K562 (cell line): ENCODE results near the gene CD47. TPM values are rescaled to one million over a fixed set of nuclear protein-coding genes. Genes with fewer than 3 reads are reported as not detected.

Experiments
- HEY1 ChIP-seq: fragments of 250-450 bp; sonication (Bioruptor Pico); IDR thresholded peaks from 2 replicates; pipeline ENCODE4 v1.5.0; 2020; ENCODE audit warnings: mild to moderate bottlenecking, moderate library complexity, borderline replicate concordance
- MTA3 ChIP-seq: fragments of 450-650 bp; formaldehyde crosslinking; IDR thresholded peaks from 2 replicates; pipeline ENCODE4 v1.6.1; 2017; ENCODE audit warnings: mild to moderate bottlenecking, borderline replicate concordance
- NEUROD1 ChIP-seq: fragments of 150-350 bp; IDR thresholded peaks from 2 replicates; pipeline ENCODE4 v1.6.1; 2014; ENCODE audit warnings: borderline replicate concordance, low read length, low read depth; ENCODE audit not compliant: partially characterized antibody
- PHF20 ChIP-seq: fragments of 450-650 bp; IDR thresholded peaks from 2 replicates; pipeline ENCODE4 v1.6.1; 2018; ENCODE audit not compliant: partially characterized antibody
- ZKSCAN1 ChIP-seq: fragments of 150-350 bp; IDR thresholded peaks from 2 replicates; pipeline ENCODE4 v1.6.1; 2016; ENCODE audit warnings: low read depth, low read length
- ZNF224 ChIP-seq: sonication (generic); formaldehyde crosslinking; IDR thresholded peaks from 2 replicates; pipeline ENCODE4 v1.8.0; 2022; ENCODE audit warnings: mild to moderate bottlenecking, missing genetic modification reagents
- ZNF583 ChIP-seq: fragments of 250-450 bp; sonication (Bioruptor Pico); IDR thresholded peaks from 2 replicates; pipeline ENCODE4 v1.4.0; 2020
- polyA plus RNA-seq, 8 experiments: library from polyadenylated mRNA; depleted of rRNA in 4 of 8; stranded (reverse) in 5 of 8; unstranded in 3 of 8; fragments of >200 nt; fragmentation: Nextera tagmentation in 2 of 8; fragmentation: Illumina TruSeq in 1 of 8; extraction: Ambion mirVana in 2 of 8; extraction: Trizol in 1 of 8; gene quantifications; 2 replicates each; pipeline versions ENCODE4 v1.2.1 to v1.2.3, GENCODE V29; 2011 to 2014; ENCODE audit warnings: inconsistent platforms in 1 of 8, missing spikeins in 1 of 8
- total RNA-seq, 7 experiments: library from RNA; depleted of rRNA in 6 of 7; stranded (reverse); fragments of >200 nt in 6 of 7; fragmentation: Illumina TruSeq in 2 of 7; extraction: Trizol in 2 of 7; gene quantifications; 2 replicates each; pipeline versions ENCODE4 v1.2.1 to v1.2.3, GENCODE V29; 2011 to 2021; ENCODE audit warnings: low replicate concordance in 1 of 7
- TF ChIP-seq, protein P1 (sequence below): fragments of 450-650 bp; formaldehyde crosslinking; IDR thresholded peaks from 2 replicates; pipeline ENCODE4 v1.4.0; 2022; ENCODE audit warnings: mild to moderate bottlenecking, moderate library complexity
- TF ChIP-seq, protein P2 (sequence below), 2 experiments: fragments of 450-650 bp in 1 of 2; sonication (generic) in 1 of 2; formaldehyde crosslinking in 1 of 2; IDR thresholded peaks; 2 replicates each; pipeline versions ENCODE4 v1.7.1 to v1.9.0; 2016 to 2022; ENCODE audit warnings: inconsistent platforms in 1 of 2, mild to moderate bottlenecking in 1 of 2, missing genetic modification reagents in 1 of 2
- TF ChIP-seq, protein P3 (sequence below): fragments of 250-450 bp; sonication (Bioruptor Pico); IDR thresholded peaks from 2 replicates; pipeline ENCODE4 v1.8.0; 2022; ENCODE audit warnings: inconsistent platforms

The CD47 gene
- total and polyA plus RNA-seq, 9 of the 15 experiments (the other 6 are each of a cell fraction or from before 2014, with no cell fraction given) = 10.2 to 62.6 (median 36.3) TPM

DNA sequence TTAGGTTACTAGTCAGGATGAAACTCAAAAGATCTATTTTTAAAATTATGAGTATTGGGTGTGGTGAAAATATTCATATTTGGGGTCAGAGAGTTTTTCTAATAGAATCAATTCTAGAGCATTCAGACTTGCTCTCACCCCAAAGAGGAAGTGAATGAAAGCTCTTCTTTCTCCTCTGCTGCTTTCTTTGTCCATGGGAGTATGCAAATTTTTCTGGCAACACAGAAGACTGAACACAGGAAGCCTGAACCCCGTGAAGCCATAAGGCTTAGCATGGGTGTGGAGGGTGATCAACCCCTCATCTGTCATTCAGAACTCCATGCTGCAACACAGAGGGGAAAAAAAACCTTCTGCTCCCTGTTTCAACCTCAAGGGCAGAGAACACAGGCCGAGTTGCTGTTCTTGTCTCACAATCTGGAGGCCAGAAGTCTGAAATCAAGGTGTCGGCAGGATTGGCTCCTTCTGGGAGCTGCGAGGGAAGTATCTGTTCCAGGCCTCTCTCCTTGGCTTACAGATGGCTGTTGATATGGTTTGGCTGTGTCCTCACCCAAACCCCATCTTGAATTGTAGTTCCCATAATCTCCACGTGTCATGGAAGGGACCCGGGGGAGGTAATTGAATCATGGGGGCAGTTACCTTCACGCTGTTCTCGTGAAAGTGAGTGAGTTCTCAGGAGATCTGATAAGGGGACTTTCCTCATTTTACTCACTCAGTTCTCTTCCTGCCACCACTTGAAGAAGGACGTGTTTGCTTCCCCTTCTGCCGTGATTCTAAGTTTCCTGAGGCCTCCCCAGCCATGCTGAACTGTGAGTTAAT, 33.7 kb upstream of the CD47 start (continued):
- TF ChIP-seq, protein P1, sequence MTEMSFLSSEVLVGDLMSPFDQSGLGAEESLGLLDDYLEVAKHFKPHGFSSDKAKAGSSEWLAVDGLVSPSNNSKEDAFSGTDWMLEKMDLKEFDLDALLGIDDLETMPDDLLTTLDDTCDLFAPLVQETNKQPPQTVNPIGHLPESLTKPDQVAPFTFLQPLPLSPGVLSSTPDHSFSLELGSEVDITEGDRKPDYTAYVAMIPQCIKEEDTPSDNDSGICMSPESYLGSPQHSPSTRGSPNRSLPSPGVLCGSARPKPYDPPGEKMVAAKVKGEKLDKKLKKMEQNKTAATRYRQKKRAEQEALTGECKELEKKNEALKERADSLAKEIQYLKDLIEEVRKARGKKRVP = peak; percentile 50; the same call in 1 of the 2 replicates
- TF ChIP-seq ZKSCAN1 (no peak), ZNF224 (CRISPR knock-in tag) (no peak), PHF20 (no peak), ZNF583 (CRISPR knock-in tag) (peak; percentile 56; the same call in 1 of the 2 replicates), HEY1 (no peak), MTA3 (0 out of 2 replicates have a peak, but pooled peaks have one; percentile 33), NEUROD1 (no peak)
- TF ChIP-seq, protein P2, sequence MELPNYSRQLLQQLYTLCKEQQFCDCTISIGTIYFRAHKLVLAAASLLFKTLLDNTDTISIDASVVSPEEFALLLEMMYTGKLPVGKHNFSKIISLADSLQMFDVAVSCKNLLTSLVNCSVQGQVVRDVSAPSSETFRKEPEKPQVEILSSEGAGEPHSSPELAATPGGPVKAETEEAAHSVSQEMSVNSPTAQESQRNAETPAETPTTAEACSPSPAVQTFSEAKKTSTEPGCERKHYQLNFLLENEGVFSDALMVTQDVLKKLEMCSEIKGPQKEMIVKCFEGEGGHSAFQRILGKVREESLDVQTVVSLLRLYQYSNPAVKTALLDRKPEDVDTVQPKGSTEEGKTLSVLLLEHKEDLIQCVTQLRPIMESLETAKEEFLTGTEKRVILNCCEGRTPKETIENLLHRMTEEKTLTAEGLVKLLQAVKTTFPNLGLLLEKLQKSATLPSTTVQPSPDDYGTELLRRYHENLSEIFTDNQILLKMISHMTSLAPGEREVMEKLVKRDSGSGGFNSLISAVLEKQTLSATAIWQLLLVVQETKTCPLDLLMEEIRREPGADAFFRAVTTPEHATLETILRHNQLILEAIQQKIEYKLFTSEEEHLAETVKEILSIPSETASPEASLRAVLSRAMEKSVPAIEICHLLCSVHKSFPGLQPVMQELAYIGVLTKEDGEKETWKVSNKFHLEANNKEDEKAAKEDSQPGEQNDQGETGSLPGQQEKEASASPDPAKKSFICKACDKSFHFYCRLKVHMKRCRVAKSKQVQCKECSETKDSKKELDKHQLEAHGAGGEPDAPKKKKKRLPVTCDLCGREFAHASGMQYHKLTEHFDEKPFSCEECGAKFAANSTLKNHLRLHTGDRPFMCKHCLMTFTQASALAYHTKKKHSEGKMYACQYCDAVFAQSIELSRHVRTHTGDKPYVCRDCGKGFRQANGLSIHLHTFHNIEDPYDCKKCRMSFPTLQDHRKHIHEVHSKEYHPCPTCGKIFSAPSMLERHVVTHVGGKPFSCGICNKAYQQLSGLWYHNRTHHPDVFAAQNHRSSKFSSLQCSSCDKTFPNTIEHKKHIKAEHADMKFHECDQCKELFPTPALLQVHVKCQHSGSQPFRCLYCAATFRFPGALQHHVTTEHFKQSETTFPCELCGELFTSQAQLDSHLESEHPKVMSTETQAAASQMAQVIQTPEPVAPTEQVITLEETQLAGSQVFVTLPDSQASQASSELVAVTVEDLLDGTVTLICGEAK (IDR thresholded peaks at IDR 0.05) = no peak
- TF ChIP-seq, protein P2 (CRISPR knock-in tag; IDR thresholded peaks at IDR 0.05) = no peak
- TF ChIP-seq, protein P3, sequence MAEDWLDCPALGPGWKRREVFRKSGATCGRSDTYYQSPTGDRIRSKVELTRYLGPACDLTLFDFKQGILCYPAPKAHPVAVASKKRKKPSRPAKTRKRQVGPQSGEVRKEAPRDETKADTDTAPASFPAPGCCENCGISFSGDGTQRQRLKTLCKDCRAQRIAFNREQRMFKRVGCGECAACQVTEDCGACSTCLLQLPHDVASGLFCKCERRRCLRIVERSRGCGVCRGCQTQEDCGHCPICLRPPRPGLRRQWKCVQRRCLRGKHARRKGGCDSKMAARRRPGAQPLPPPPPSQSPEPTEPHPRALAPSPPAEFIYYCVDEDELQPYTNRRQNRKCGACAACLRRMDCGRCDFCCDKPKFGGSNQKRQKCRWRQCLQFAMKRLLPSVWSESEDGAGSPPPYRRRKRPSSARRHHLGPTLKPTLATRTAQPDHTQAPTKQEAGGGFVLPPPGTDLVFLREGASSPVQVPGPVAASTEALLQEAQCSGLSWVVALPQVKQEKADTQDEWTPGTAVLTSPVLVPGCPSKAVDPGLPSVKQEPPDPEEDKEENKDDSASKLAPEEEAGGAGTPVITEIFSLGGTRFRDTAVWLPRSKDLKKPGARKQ = no peak
